Activated CD8-positive, alpha-beta T cell treated with anti-CD3 and anti-CD28 coated beads, Interleukin-2, amount 10 ng/mL, durations not matched to agents 7 days and 5 days (primary cell): Measurements from ENCODE around the gene FRRS1. TPM values are rescaled to one million over a fixed set of nuclear protein-coding genes. Genes with fewer than 3 reads are reported as not detected.
A peak's percentile ranks its signal among the peaks of the same experiment; 100 is the strongest.
"Not testable (repeated sequence)": the region's sequence is repeated elsewhere in the genome, so short reads cannot be mapped to it uniquely, and the experiment has no call there.

ENCODE experiments used
- ATAC-seq: fragments of 150-1000 bp; cut with Tn5 transposase; one replicate; pipeline ENCODE4 v1.10.0; 2021; ENCODE audit warnings: moderate library complexity
- CTCF ChIA-PET: fragments of 350-600 bp; sonication (Branson Sonifier 250); formaldehyde crosslinking; loops from one replicate; lab custom pipeline; 2021; ENCODE audit warnings: antibody characterized with exemption; lab: Charles Lee
- POLR2A ChIA-PET: fragments of 350-600 bp; sonication (Branson Sonifier 250); formaldehyde crosslinking; loops from one replicate; lab custom pipeline; 2021; ENCODE audit warnings: antibody characterized with exemption; lab: Charles Lee
- DNase-seq: peaks from one replicate; pipeline ENCODE4 v3.0.0-alpha.2; 2020
- H3K27ac Mint-ChIP-seq: one replicate; pipeline ENCODE4 v1.8.0; 2021; ENCODE audit warnings: mild to moderate bottlenecking, mixed read lengths
- H3K27me3 Mint-ChIP-seq: one replicate; pipeline ENCODE4 v1.8.0; 2021; ENCODE audit warnings: low read depth, mixed read lengths
- H3K36me3 Mint-ChIP-seq: one replicate; pipeline ENCODE4 v1.8.0; 2021; ENCODE audit warnings: low read depth, mixed read lengths
- H3K4me1 Mint-ChIP-seq: one replicate; pipeline ENCODE4 v1.8.0; 2021; ENCODE audit warnings: low read depth, mixed read lengths
- H3K4me3 Mint-ChIP-seq: one replicate; pipeline ENCODE4 v1.8.0; 2021; ENCODE audit warnings: mild to moderate bottlenecking, mixed read lengths
- H3K9me3 Mint-ChIP-seq: one replicate; pipeline ENCODE4 v1.8.0; 2022; ENCODE audit warnings: mixed read lengths; ENCODE audit not compliant: insufficient read depth
- total RNA-seq, 2 experiments: library from RNA; stranded (reverse); gene quantifications; one replicate each; pipeline ENCODE4 v1.2.3, GENCODE V29; 2021

Gene FRRS1
- total RNA-seq, 2 experiments from 2014 or later = 4.7 to 5.0 TPM

GRCh38 chr1:99764439-99764838, 2.0 kb downstream of the FRRS1 start:
- no peak overlapping the region for H3K27ac Mint-ChIP-seq
- peaks cover 8% of the 10 kb centered on the region for H3K27me3 Mint-ChIP-seq
- H3K9me3 Mint-ChIP-seq = no peaks in the 10 kb centered on the region
- ChIA-PET POLR2A (no interaction called here), CTCF (no interaction called here)
- peaks cover 2% of the 10 kb centered on the region for H3K36me3 Mint-ChIP-seq
- H3K4me1 Mint-ChIP-seq = peaks cover 18% of the 10 kb centered on the region
- DNase-seq (no peak), ATAC-seq (no peak)
- H3K4me3 Mint-ChIP-seq = no peak overlapping the region

- no peak for DNase-seq
- H3K27me3 Mint-ChIP-seq = peaks cover 8% of the 10 kb centered on the region
- no peak overlapping the region for H3K27ac Mint-ChIP-seq
- no peaks in the 10 kb centered on the region for H3K9me3 Mint-ChIP-seq
- H3K4me1 Mint-ChIP-seq = peaks cover 21% of the 10 kb centered on the region
- H3K4me3 Mint-ChIP-seq = no peak overlapping the region
- ChIA-PET CTCF (no interaction called here), POLR2A (no interaction called here)
- no peak for ATAC-seq
- H3K36me3 Mint-ChIP-seq = peaks cover 3% of the 10 kb centered on the region
Observed at GRCh38 chr1:99763956-99764355, 2.5 kb downstream of the FRRS1 start.

- ChIA-PET POLR2A (no interaction called here), CTCF (no interaction called here)
Observed at GRCh38 chr1:99761774-99762173, 4.7 kb downstream of the FRRS1 start.

GRCh38 chr1:99759518-99760160, 6.8 kb downstream of the FRRS1 start:
- Mint-ChIP-seq H3K4me1 (peaks cover 19% of the 10 kb centered on the region), H3K9me3 (no peaks in the 10 kb centered on the region), H3K27ac (no peak overlapping the region), H3K27me3 (peaks cover 2% of the 10 kb centered on the region), H3K36me3 (peaks cover 3% of the 10 kb centered on the region), H3K4me3 (no peak overlapping the region)
- CTCF ChIA-PET = no interaction called here
- POLR2A ChIA-PET = no interaction called here
- DNase-seq = no peak
- ATAC-seq = no peak

More at GRCh38 chr1:99761774-99762173, 4.7 kb downstream of the FRRS1 start:
- Mint-ChIP-seq H3K27ac (no peak overlapping the region), H3K4me1 (peaks cover 30% of the 10 kb centered on the region), H3K9me3 (no peaks in the 10 kb centered on the region), H3K36me3 (peaks cover 3% of the 10 kb centered on the region), H3K4me3 (no peak overlapping the region), H3K27me3 (peaks cover 2% of the 10 kb centered on the region)
- ATAC-seq (no peak), DNase-seq (no peak)

- H3K27ac Mint-ChIP-seq, ATAC-seq, CTCF ChIA-PET, POLR2A ChIA-PET, H3K36me3 Mint-ChIP-seq, H3K4me3 Mint-ChIP-seq, H3K27me3 Mint-ChIP-seq, DNase-seq, H3K9me3 Mint-ChIP-seq: not testable (repeated sequence)
- peaks cover 16% of the 10 kb centered on the region for H3K4me1 Mint-ChIP-seq
Observed at GRCh38 chr1:99758686-99759517, 7.5 kb downstream of the FRRS1 start.

GRCh38 chr1:99758073-99758511, 8.3 kb downstream of the FRRS1 start:
- POLR2A ChIA-PET = no interaction called here

GRCh38 chr1:99756598-99756997, 9.8 kb downstream of the FRRS1 start:
- CTCF ChIA-PET = no interaction called here
- H3K9me3 Mint-ChIP-seq = no peaks in the 10 kb centered on the region

More at GRCh38 chr1:99758073-99758511, 8.3 kb downstream of the FRRS1 start:
- Mint-ChIP-seq H3K9me3 (no peaks in the 10 kb centered on the region), H3K27me3 (peaks cover 2% of the 10 kb centered on the region), H3K27ac (peak overlapping the region; percentile 60), H3K4me3 (peak overlapping the region; percentile 19), H3K36me3 (peaks cover 3% of the 10 kb centered on the region), H3K4me1 (peaks cover 16% of the 10 kb centered on the region)
- CTCF ChIA-PET = interaction anchor here (1.3 kb wide), 2 partner anchors 8 to 29 kb away, joined by 3 to 6 read pairs; partner anchors contain the start of gene FRRS1
- ATAC-seq (no peak), DNase-seq (no peak)

GRCh38 chr1:99755664-99756063, 10.8 kb downstream of the FRRS1 start:
- Mint-ChIP-seq H3K4me1 (peaks cover 31% of the 10 kb centered on the region), H3K36me3 (peaks cover 4% of the 10 kb centered on the region), H3K27me3 (no peaks in the 10 kb centered on the region), H3K9me3 (no peaks in the 10 kb centered on the region), H3K27ac (no peak overlapping the region), H3K4me3 (no peak overlapping the region)
- ChIA-PET CTCF (no interaction called here), POLR2A (no interaction called here)
- ATAC-seq (no peak), DNase-seq (no peak)

More at GRCh38 chr1:99756598-99756997, 9.8 kb downstream of the FRRS1 start:
- Mint-ChIP-seq H3K36me3 (peaks cover 6% of the 10 kb centered on the region), H3K27me3 (no peaks in the 10 kb centered on the region), H3K4me3 (no peak overlapping the region), H3K4me1 (peaks cover 23% of the 10 kb centered on the region), H3K27ac (no peak overlapping the region)
- DNase-seq = no peak
- POLR2A ChIA-PET = no interaction called here
- ATAC-seq = no peak

- H3K36me3 Mint-ChIP-seq = peaks cover 4% of the 10 kb centered on the region
- POLR2A ChIA-PET = no interaction called here
- ATAC-seq (no peak), DNase-seq (no peak)
- CTCF ChIA-PET = no interaction called here
- no peaks in the 10 kb centered on the region for H3K27me3 Mint-ChIP-seq
- no peaks in the 10 kb centered on the region for H3K9me3 Mint-ChIP-seq
- H3K4me3 Mint-ChIP-seq = no peak overlapping the region
- H3K27ac Mint-ChIP-seq = no peak overlapping the region
- peaks cover 39% of the 10 kb centered on the region for H3K4me1 Mint-ChIP-seq
Observed at GRCh38 chr1:99754697-99755096, 11.7 kb downstream of the FRRS1 start.

- POLR2A ChIA-PET = no interaction called here
- no peak overlapping the region for H3K4me3 Mint-ChIP-seq
- H3K36me3 Mint-ChIP-seq = peaks cover 4% of the 10 kb centered on the region
- CTCF ChIA-PET = no interaction called here
- DNase-seq = no peak
- no peak for ATAC-seq
- no peaks in the 10 kb centered on the region for H3K27me3 Mint-ChIP-seq
- H3K9me3 Mint-ChIP-seq = no peaks in the 10 kb centered on the region
- peaks cover 41% of the 10 kb centered on the region for H3K4me1 Mint-ChIP-seq
- no peak overlapping the region for H3K27ac Mint-ChIP-seq
Observed at GRCh38 chr1:99754055-99754626, 12.3 kb downstream of the FRRS1 start.

- CTCF ChIA-PET = interaction anchor here (1.3 kb wide), 1 partner anchor 14 kb away, joined by 5 read pairs; the partner anchor contains the start of gene FRRS1
- Mint-ChIP-seq H3K36me3 (peaks cover 3% of the 10 kb centered on the region), H3K27me3 (no peaks in the 10 kb centered on the region), H3K4me3 (no peak overlapping the region), H3K4me1 (peaks cover 26% of the 10 kb centered on the region), H3K9me3 (no peaks in the 10 kb centered on the region), H3K27ac (no peak overlapping the region)
- ATAC-seq (no peak), DNase-seq (no peak)
- POLR2A ChIA-PET = interaction anchor here (0.6 kb wide), 1 partner anchor 422 kb away, joined by 3 read pairs; no protein-coding TSS in a partner anchor
Observed at GRCh38 chr1:99751877-99752504, 14.4 kb downstream of the FRRS1 start.
